ENCODE measurements around the gene SLFNL1.
A peak's percentile ranks its signal among the peaks of the same experiment; 100 is the strongest.

SLFNL1 gene

DNA sequence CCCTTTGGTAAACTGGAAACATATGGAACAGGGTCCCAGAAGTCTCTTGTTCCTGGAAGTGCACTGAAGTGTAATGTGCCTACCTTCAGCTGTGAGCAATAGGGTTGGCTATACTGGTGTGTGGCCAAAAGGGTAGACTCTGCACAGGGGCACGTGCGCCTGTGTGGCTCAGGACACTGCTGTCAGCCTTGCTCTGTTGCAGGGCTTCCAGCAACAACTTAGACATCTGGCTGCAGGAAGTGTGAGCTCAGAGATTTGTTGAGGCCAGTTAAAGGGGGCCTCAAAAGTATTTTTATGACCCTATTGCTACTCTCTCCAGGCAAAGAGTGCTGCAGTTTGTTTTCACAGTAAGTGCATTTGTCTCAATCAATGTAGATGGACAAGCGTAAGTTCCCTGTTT, 34.6 kb downstream of the SLFNL1 start:
- DNase-seq (ENCODE audit: low read depth, low spot score), result no peak

DNA sequence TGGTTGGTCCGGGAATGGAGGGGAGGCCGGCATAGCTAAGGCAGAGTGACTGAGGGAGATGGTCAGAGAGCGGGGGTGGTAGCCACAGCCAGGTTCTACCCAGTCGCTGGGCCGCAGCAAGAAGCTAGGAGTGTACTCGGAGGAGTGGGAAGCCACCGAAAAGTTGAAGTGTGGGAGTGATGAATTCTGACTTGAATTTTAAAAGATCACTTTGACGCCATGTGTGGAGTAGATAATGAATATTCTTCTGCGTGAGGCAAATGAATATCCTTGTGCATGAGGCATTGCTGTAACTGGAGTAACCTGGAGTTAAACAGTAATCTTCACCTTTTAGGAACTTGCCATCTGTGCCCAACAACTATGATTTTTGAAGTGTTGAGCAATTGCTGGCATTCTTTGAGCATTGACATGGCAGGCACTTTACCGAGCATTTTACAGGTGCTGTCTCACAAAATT, 35.2 kb downstream of the SLFNL1 start:
- no peak for DNase-seq (ENCODE audit: low read depth, low spot score)

DNA sequence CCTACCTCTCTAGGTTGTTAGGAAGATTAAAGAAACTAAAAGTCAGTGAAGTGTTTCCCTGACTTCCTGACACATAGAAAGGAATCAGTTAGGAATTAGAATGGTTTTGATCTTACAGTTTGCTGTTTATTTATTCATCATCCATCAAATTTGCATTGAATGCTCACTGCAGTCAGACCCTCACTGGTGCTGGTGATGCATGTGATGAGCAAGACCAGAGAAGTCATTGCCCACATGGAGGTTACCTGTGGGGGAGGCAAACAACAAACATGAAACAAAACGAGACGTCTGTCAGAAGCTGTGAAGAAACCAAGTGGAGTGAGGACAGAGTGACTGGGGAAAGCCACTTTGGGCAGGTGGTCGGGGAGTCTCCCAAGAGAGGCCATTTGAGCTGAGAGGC, 35.6 kb downstream of the SLFNL1 start:
- no peak for DNase-seq (ENCODE audit: low read depth, low spot score)

DNA sequence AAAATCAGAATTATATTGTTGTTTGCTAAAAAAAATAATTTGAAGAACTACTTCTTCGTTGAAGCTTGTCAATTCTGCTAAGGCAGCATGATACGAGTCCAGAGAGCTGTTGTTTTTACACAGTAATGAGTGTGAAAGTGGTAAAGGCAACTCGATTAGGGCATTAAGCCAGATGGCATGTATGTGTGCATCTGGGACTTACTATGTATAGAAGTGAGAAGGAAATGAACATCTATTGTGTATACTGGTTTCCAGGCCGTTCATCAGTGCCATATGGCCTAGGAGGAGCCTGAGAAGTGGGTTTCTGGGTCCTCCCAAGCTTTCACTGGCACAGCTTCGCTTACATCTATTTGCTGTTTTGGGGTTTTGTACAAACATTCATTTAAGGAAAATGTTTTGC, 36.4 kb downstream of the SLFNL1 start:
- no peak for DNase-seq (ENCODE audit: low read depth, low spot score)

DNA sequence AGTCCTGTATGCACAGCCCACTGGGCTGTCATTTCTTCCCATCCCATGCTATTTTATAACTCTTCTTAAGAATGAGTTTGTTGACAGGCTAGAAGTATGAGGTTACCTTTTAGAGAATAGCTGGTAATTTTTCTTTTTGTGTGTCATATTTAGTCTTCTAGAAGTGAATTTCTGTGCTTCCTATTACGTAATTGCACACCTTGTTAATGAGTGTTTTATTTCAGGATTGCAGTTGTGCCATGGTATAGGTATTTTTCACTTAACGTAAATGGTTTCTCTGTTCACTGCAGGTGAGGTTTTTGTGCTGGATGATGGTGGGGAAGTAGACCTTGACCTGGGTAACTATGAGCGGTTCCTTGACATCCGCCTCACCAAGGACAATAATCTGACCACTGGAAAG, 37.0 kb downstream of the SLFNL1 start:
- DNase-seq (ENCODE audit: low read depth, low spot score), result no peak

DNA sequence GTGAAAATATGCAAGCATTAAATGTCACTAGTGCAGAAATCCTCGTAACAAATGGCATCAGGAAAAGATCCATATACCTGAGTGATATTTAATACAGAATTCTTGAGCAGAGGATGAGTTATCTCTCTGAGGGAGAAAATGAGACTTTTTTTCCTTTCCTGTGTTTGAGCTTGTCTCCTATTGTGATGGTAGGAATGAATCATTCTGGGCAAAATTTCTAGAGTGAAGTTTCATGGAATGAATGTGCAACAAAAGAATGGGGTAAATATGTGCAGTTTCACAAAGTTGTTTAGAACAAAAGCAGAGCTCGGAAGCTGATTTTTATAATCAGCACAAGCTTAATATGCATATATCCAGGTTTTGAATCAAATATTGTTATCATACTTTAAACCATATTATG, 37.5 kb downstream of the SLFNL1 start:
- no peak for DNase-seq (ENCODE audit: low read depth, low spot score)

DNA sequence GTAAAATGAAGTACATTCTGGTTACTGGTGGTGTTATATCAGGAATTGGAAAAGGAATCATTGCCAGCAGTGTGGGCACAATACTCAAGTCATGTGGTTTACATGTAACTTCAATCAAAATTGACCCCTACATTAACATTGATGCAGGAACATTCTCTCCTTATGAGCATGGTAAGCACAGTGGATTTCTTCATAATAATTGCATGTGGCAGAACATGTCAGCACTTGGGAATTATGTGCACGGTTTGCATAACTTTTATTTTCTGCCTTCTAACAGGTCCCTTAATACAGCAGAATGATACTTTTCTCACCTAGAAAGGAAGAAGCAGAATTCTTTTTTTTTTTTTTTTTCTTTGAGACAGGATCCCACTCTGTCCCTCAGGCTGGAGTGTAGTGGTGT, 38.2 kb downstream of the SLFNL1 start:
- no peak for DNase-seq (ENCODE audit: low read depth, low spot score)

DNA sequence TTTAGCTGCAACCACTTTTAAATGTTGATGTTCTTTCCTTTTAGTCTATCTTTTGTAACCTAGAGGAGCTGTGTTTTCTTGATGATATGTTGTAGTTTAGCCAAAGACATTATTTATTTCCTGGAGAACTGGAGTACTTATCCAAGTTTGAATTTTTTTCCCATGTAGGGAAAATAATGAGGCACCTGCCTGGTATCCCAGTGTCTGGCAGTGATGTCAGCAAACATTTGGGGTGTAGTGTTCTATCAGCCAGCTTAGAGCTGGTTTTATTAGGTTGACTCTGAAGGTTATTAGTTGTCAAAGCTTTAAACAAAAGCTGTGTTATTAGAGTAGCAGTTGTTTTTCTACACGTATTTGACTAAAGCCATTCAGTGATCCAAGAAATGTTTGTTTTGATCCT, 38.8 kb downstream of the SLFNL1 start:
- DNase-seq (ENCODE audit: low read depth, low spot score), result no peak

DNA sequence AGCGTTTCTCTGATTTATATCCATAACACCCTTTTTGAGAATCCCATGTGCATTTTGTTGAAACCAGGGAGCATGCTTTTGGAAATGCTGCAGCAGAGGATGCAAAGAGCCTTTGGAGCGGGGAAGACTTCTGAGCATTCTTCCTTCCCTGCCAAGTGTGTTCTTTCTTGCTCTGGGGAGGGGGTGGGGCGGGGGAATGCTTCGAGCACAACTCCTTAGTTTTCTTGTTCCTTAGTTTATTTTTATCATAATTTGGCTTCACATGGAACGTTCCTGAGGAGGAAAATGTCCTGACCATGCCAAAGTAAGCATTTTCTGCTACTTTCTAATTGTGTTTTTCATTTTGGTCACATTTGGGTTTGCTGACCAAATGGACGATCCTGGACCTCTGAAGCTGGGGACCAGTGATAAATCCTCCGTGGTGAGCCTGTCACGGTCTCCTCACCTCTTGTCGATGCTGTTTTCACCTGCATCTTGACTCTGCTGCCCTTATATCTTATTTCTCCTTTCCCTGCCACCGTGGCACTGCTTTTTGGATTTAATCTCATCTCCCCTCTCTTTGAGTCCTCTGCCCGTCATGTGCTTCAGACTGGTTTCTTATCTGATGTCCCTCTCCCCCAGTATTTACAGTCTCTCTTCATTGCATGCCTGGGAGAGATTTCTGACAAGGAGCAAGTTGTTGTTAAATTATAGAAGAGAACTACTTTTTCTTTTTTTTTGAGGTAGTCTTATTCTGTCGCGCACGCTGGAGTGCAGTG, 39.7 kb downstream of the SLFNL1 start:
- DNase-seq (ENCODE audit: low read depth, low spot score), result no peak

DNA sequence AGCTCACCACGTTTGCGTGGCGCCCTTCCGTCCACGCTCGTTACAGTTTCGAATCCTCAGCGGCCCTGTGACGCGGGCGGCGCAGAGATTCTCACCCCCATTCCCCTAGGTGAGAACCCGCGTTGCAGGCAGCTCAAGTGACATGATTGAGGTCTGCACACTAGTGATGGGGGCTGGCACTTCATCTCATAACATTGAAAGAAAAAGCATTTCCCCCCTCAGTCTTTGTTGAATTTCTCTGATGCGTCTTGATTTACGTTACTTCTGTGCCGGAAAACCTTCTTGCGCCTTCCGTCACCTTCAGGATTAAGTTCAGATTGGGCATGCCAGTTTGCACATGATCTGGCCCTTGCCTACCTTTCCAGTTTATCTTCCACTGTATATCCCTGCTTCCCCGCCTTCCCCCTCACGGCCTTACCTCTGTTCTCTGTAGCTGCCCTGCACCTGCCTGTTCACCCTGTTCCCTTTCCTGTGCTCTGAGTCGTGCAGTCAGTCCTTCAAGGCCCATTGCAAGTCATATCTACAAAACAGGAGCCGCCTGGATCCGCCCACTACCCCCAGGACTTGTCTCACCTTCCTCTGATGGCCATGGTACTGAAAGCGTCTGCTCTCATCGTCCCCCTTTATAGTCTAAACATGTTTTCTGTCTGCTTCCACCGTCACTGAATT, 40.9 kb downstream of the SLFNL1 start:
- peak; percentile 69 for DNase-seq (ENCODE audit: low read depth, low spot score)

DNA sequence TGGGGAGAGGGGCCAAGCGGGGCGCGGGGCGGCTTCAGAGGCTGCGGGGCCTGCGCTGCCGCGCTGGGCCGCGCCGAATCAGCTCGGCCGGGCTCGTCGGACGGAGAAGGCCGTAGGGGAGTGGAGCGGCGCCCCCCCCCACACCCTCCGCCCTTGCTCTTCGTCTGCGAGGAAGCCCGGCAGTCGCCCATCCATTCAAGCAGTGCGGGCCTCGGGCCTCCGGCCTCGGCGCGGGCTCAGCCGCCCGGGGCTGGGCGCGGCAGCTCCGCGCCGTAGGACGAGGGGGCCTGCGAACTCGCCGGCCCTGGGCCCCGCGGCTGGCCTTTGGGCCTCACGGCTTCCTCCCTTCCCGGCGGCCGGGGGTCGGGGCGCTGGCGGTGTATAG, 41.5 kb downstream of the SLFNL1 start:
- no peak for DNase-seq (ENCODE audit: low read depth, low spot score)

DNA sequence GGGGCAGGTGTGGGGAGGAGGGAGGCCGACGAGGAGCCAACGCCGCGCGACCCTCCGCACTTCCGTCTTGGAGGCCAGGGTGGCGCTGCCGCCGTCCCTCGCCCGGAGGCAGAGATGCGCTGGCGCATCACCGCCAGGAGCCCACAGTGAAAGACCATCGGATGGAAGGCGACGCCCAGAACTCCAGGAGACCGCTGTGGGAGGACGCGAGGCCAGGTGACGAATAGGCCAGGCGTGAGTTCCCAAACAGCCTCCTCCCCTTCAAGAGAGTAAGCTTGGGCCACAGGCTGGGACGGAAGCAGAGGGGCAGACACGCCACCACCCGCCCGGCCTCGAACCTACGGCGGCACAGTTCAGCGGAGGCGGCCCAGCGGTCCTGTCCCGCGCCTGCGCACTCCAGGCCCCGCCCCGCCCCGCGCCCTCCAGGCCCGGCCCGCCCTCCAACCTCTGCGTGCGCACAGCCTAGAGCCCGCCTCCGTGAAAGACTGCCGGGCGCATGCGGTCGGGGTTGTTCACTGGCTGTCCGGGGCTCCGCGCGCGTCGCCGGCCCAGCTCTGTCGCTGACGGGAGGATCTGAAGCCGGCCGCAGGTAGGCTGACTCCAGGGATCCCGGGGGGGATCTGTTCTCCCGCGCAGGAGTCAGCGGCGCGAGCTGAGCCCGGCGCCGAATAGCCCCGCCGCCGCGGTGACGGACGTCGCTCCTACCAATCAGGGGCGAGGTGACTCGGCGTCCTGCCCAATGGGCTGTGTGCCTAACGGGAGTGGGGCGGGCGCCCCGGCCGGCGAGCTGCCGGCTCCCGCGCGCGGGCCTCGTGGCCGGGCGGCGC, 42.1 kb downstream of the SLFNL1 start, which contains the start of gene CTPS1:
TSS of gene CTPS1 (plus strand) at position 456 of the 827 bp plus-strand sequence. CDS start 3,595 bp downstream, outside the sequence.
- DNase-seq (ENCODE audit: low read depth, low spot score), result peak; percentile 95

DNA sequence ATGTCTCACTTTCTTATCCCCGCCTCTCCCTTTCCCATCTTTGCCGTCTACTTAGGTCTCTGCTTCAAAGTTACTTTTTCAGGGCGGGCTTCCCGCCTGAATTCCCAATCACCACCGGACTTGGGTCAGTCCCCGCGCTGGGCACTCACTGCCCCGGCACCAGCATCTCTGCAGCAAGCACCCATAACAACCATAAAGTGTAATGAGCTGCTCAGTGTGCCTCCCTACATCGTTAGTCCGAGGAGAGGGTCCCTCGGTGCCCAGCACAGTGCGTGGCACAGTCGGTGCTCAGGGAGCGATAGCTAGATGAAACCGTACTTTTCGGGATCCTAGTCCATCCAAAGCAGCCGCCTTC, 42.7 kb downstream of the SLFNL1 start:
- DNase-seq (ENCODE audit: low read depth, low spot score), result no peak

DNA sequence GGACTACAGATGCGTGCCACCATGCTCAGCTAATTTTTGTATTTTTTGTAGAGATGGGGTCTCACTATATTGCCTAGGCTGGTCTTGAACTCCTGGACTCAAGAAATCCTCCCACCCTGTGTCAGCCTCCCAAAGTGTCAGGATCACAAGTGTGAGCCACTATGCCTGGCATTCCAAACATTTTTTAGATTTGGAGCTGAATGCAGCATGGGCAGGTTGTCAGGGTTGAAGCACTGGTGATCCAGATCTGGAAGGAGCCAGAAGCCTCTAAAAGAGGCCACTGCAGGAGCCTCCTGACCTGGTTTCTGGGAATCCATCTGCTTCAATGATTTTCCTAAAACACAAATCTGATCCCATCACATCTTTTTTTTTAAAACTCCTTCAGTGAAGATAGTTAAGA, 43.8 kb downstream of the SLFNL1 start:
- peak; percentile 50 for DNase-seq (ENCODE audit: low read depth, low spot score)

DNA sequence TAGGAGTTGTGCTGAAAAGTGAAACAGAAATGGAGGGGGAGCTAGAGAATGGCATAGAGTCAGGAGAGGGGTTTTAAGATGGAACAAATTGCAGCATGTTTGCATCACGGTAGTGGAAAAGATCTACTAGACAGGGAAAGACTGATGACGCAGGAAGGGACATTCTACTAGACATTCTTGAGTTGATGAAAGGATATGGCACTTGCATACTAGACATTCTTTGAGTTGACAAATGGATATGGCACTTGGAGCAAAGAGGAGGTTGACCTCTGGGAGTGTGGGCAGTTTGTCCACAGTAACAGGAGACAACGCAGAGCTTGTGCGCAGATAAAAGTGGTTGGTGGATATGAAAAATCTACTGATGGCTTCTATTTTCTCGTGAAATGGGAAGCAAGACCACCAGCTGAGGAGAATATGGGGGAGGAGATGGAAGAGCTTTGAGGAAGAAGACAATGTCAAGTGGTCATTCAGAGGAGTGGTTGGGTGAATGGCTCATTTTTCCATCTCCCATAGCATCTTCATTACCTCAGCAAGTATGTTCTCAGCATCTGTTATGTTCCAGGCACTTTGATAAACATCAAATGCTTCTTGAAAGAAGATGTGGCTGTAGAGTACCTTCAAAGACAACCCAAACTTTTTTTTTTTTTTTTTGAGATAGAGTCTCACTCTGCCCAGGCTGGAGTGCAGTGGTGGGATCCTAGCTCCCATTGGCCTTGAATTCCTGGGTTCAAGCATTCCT, 44.4 kb downstream of the SLFNL1 start:
- no peak for DNase-seq (ENCODE audit: low read depth, low spot score)

DNA sequence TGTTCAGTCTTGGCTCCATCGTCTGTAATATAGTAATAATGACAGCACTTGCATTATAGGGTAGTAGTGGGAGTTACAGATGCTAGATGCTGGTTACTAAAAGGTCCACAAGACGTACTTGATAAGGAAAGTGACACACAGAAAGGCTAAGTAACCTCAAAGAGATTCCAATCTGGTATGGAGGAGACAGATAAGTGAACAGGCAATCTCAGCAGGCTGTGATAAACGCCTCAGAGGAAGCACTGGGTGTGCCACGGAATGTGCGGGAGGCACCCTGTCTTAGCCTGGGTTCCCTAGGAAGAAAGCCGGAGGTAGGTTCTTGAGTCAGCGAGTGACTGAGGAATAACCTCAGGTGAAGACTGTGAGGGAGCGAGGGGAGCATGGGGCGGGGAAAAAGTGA, 46.6 kb downstream of the SLFNL1 start:
- DNase-seq (ENCODE audit: low read depth, low spot score), result no peak

DNA sequence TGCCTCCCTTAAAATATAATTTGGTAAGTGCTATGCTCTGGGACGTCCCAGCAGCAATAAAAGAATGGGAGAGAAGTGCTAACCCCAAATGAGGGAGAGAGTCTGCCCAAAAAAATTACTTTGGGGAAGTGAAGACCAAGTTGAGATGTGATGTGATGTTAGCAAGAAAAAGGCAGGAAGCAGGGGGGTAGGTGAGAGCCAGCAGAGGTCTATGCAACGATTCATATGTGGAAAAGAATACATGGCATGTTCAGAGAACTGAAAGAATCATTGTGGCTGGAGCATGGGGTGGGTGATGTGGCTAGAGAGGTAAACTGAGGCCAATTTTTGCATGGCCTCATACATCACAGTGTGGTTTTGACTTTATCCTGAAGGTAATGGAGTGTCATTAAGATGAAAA, 47.6 kb downstream of the SLFNL1 start:
- no peak for DNase-seq (ENCODE audit: low read depth, low spot score)

DNA sequence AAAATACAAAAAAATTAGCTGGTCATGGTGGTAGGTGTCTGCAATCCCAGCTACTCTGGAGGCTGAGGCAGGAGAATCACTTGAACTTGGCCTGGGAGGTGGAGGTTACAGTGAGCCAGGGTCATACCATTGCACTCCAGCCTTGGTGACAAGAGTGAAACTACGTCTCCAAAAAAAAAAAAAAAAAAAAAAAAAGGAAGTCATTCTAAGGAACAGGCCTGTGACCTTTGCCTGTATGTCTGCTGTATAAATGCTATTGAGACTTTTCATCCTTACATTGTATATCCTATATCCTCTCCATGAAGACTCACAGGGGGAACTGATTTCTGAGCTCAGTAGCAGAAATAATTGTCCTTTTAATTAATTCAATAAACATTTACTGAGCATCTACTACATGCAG, 49.6 kb downstream of the SLFNL1 start:
- DNase-seq (ENCODE audit: low read depth, low spot score), result no peak

DNA sequence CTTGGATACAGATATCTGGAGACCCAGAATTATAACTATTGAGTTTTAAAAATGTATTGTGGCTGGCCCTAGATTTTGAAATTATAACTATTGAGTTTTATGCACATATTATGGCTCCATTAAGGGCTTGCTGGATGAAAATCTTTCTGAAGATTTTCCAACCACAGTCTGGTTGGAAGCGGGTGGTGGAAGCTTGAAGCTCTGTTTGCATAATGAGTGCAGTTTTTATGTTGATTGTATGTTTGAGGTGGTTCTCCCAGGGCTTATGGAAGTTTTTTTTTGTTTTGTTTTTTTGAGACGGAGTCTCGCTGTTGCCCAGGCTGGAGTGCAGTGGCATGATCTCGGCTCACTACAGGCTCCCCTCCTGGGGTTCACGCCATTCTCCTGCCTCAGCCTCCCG, 52.1 kb downstream of the SLFNL1 start:
- DNase-seq (ENCODE audit: low read depth, low spot score), result no peak

DNA sequence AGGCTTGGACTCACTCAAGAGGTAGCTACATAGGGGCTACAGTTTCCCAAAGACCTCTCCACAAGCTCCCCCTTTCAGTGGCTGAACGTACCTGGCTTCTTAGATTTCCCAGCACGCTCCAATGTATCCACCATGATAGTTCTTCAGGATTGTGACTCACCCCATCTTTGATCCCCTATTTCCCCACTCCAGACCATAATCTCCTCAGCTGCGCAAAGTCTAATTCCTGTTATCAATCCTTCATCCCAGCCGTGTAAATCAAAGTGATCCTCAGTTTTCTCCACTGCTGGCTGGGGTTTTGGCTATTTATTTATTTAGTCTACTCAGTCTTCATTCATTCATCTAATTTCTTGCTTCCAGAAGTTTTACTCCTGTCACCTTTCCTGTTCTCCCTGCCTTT, 55.1 kb downstream of the SLFNL1 start:
- no peak for DNase-seq (ENCODE audit: low read depth, low spot score)

Measured in ELF-1 (cell line).